ENCODE data around the gene SPNS1.

DNA sequence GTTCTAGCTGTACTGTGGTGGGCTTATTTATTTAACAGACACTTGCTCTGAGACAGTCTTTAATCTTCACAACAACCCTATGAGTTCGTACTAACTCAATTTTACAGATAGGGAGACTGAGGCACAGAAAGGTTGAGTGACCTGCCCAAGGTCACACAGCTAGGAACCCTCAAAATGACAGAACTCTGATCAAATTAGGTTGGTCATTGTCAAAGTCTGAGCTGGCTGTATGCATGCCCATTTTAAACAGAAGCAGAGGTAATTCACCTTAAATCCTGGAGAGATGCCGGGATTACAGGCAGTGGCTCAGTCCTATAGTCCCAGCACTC, 35.2 kb downstream of the SPNS1 start:
- TF ChIP-seq EZH2 (IDR thresholded peaks at IDR 0.05; ENCODE audit: borderline replicate concordance, low read length) = no peak
- TF ChIP-seq, protein P1, sequence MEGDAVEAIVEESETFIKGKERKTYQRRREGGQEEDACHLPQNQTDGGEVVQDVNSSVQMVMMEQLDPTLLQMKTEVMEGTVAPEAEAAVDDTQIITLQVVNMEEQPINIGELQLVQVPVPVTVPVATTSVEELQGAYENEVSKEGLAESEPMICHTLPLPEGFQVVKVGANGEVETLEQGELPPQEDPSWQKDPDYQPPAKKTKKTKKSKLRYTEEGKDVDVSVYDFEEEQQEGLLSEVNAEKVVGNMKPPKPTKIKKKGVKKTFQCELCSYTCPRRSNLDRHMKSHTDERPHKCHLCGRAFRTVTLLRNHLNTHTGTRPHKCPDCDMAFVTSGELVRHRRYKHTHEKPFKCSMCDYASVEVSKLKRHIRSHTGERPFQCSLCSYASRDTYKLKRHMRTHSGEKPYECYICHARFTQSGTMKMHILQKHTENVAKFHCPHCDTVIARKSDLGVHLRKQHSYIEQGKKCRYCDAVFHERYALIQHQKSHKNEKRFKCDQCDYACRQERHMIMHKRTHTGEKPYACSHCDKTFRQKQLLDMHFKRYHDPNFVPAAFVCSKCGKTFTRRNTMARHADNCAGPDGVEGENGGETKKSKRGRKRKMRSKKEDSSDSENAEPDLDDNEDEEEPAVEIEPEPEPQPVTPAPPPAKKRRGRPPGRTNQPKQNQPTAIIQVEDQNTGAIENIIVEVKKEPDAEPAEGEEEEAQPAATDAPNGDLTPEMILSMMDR (conservative IDR thresholded peaks at IDR 0.05 in 1 of 2, IDR thresholded peaks at IDR 0.05 in 1 of 2; ENCODE audit: extremely low read depth in 1 of 2, insufficient read depth in 1 of 2, low read depth in 1 of 2, low read length in 2 of 2) = no peak
